IMR-90 (cell line): ENCODE data around the gene TBC1D17.

ENCODE experiments used
- CEBPB ChIP-seq: IDR thresholded peaks from 2 replicates; pipeline ENCODE4 v1.6.1; 2012; ENCODE audit warnings: low read depth, low read length, improper control_type of control experiment
- CTCF ChIP-seq: conservative IDR thresholded peaks from 2 replicates; pipeline ENCODE4 v1.5.1; 2012; ENCODE audit warnings: mild to moderate bottlenecking, low read depth, low read length, improper control_type of control experiment
- ELK1 ChIP-seq: fragments of 150-350 bp; IDR thresholded peaks from 2 replicates; pipeline ENCODE4 v1.6.1; 2016; ENCODE audit warnings: low read depth, mild to moderate bottlenecking, low read length, moderate library complexity, borderline replicate concordance
- FOS ChIP-seq: fragments of 150-350 bp; IDR thresholded peaks from 2 replicates; pipeline ENCODE4 v1.6.1; 2016; ENCODE audit warnings: low read depth, low read length
- MAZ ChIP-seq: IDR thresholded peaks from 2 replicates; pipeline ENCODE4 v1.6.1; 2012; ENCODE audit warnings: low read depth, mild to moderate bottlenecking, low read length, improper control_type of control experiment, moderate library complexity, borderline replicate concordance
- MXI1 ChIP-seq: IDR thresholded peaks from 2 replicates; pipeline ENCODE4 v1.6.1; 2012; ENCODE audit warnings: low read depth, mild to moderate bottlenecking, low read length, moderate library complexity, borderline replicate concordance
- POLR2A ChIP-seq: IDR thresholded peaks from 2 replicates; pipeline ENCODE4 v1.6.1; 2012; ENCODE audit warnings: mild to moderate bottlenecking, low read depth, low read length
- RAD21 ChIP-seq: IDR thresholded peaks from 2 replicates; pipeline ENCODE4 v1.6.1; 2012; ENCODE audit warnings: low read length, improper control_type of control experiment
- SMC3 ChIP-seq: fragments of 150-350 bp; IDR thresholded peaks from 2 replicates; pipeline ENCODE4 v1.6.1; 2016; ENCODE audit warnings: low read depth, mild to moderate bottlenecking, antibody characterized with exemption, low read length, moderate library complexity

DNA sequence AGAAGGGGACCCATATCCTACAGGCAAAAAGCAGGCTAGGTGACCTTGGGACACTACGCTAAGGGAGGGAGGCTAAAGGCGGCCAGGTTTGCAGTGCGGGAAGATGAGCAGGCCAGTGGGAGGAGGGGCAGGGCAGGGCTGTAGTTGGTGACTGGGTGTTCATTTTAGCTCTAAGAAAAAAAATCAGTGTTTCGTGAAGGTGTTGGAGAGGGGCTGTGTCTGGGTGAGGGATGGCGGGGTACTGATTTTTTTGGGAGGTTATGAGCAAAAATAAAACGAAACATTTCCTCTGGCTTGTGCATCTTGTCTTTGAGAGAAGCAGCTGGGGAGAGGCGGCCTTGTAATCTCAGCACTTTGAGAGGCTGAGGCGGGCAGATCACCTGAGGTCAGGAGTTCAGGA is 56.1 kb downstream of the TBC1D17 start:
- TF ChIP-seq CEBPB (no peak), CTCF (no peak), POLR2A (no peak), MXI1 (no peak), SMC3 (no peak), MAZ (no peak), ELK1 (no peak), RAD21 (no peak), FOS (no peak)
